Measurements from ENCODE around the gene PSPH. TPM values are rescaled to one million over a fixed set of nuclear protein-coding genes. Genes with fewer than 3 reads are reported as not detected.

Gene PSPH
- total RNA-seq, 1 experiment from 2014 or later: 52.1 TPM

DNA sequence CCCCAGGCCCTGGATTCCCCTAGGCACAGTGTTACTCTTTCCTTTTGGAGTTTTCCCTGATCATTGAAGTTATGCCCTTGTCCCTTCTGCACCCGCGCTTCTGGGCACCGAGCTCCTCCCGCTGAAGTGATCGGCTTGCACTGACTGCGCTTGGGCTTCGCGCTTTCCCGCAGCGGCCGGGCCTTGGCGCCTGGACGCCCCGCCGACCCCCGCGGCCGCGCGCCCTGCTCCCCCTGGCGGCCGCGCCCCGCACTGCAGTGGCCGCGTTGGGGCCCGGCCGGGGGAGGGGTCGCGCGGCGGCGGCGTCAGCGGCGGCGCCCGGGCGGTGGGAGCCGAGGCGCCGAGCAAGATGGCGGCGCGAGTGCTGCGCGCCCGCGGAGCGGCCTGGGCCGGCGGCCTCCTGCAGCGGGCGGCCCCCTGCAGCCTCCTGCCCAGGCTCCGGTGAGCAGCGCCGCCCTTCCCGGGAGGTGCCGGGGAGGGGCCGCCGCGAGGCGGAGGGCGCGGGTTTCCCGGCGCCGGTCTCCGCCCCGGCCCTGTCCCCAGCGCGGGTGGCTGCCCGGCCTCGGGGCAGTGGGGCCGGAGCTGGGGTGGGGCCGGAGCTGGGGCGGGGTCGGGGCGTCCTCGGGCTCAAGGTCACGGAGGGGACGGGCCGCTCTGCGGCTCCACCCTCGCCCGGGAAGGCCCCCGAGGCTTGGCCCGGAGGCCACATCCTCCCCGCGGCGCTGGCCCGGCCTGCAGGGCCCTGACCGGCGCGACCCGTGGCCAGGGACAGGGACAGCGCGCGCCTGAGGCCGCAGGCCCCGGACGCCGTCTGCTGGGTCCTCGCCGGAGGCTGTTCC, 86.8 kb downstream of the PSPH start, which contains the start of gene NIPSNAP2:
TSS of gene NIPSNAP2 (plus strand) at position 325 of the 839 bp plus-strand sequence. CDS start at position 350, 25 bp downstream.
- Histone ChIP-seq H3K9ac (ENCODE audit: extremely low read depth, insufficient read length, low read length) (peak within 1 kb of the TSS; percentile 91), H4K91ac (ENCODE audit: insufficient read length, low read depth, low read length) (no peak within 1 kb of the TSS), H3K14ac (ENCODE audit: insufficient read depth, low read length) (peak within 1 kb of the TSS; percentile 78), H3K56ac (ENCODE audit: insufficient read length, low read depth, low read length) (no peak within 1 kb of the TSS), H2BK12ac (ENCODE audit: insufficient read length, low read depth, low read length) (no peak within 1 kb of the TSS), H3K79me2 (ENCODE audit: insufficient read depth, low read length) (no peaks in the 10 kb centered on the region; the same call in 1 of the 2 replicates), H3K27me3 (ENCODE audit: insufficient read depth, low read length) (peaks cover 3% of the 10 kb centered on the region; the same call in 1 of the 2 replicates), H4K8ac (replicated peaks; ENCODE audit: insufficient read length, low read depth, low read length) (no peak within 1 kb of the TSS), H2BK5ac (ENCODE audit: insufficient read length, low read length) (no peak within 1 kb of the TSS), H4K5ac (ENCODE audit: insufficient read length, low read depth, low read length) (no peak within 1 kb of the TSS), H2BK15ac (ENCODE audit: low read depth, low read length) (no peak within 1 kb of the TSS), H3K27ac (ENCODE audit: insufficient read length, low read depth, low read length) (peak within 1 kb of the TSS; percentile 53), H3K23me2 (ENCODE audit: insufficient read length, low read depth, low read length, poor library complexity, severe bottlenecking) (no peaks in the 10 kb centered on the region), H2AFZ (ENCODE audit: low read length) (no peak within 1 kb of the TSS), H3K18ac (ENCODE audit: insufficient read length, low read depth, low read length) (peak within 1 kb of the TSS; percentile 83), H2BK20ac (ENCODE audit: low read depth, low read length, poor library complexity, severe bottlenecking) (no peak within 1 kb of the TSS), H3T11ph (ENCODE audit: low read length) (no peak within 1 kb of the TSS), H2AK5ac (ENCODE audit: insufficient read length, low read length) (no peak within 1 kb of the TSS), H3K79me1 (ENCODE audit: insufficient read depth, low read depth, low read length, poor library complexity, severe bottlenecking) (no peaks in the 10 kb centered on the region), H2BK120ac (ENCODE audit: low read depth, low read length, poor library complexity, severe bottlenecking) (no peak within 1 kb of the TSS), H3K9me3 (ENCODE audit: control insufficient read depth, low read depth, low read length) (no peaks in the 10 kb centered on the region), H4K20me1 (ENCODE audit: control insufficient read depth, insufficient read depth, insufficient read length) (no peaks in the 10 kb centered on the region), H3K4me1 (ENCODE audit: insufficient read depth, low read length) (no peaks in the 10 kb centered on the region), H3K23ac (ENCODE audit: insufficient read length, low read depth, low read length) (no peak within 1 kb of the TSS), H3K4ac (ENCODE audit: low read depth, low read length) (no peak within 1 kb of the TSS), H3K4me2 (ENCODE audit: insufficient read depth, insufficient read length, low read length) (peak within 1 kb of the TSS; percentile 85)
- TF ChIP-seq, protein P1, sequence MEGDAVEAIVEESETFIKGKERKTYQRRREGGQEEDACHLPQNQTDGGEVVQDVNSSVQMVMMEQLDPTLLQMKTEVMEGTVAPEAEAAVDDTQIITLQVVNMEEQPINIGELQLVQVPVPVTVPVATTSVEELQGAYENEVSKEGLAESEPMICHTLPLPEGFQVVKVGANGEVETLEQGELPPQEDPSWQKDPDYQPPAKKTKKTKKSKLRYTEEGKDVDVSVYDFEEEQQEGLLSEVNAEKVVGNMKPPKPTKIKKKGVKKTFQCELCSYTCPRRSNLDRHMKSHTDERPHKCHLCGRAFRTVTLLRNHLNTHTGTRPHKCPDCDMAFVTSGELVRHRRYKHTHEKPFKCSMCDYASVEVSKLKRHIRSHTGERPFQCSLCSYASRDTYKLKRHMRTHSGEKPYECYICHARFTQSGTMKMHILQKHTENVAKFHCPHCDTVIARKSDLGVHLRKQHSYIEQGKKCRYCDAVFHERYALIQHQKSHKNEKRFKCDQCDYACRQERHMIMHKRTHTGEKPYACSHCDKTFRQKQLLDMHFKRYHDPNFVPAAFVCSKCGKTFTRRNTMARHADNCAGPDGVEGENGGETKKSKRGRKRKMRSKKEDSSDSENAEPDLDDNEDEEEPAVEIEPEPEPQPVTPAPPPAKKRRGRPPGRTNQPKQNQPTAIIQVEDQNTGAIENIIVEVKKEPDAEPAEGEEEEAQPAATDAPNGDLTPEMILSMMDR (conservative IDR thresholded peaks at IDR 0.05): peak; percentile 55; the same call in 2 of the 3 replicates
- H3K4me1 Mint-ChIP-seq: peaks cover 9% of the 10 kb centered on the region in 2 experiments
- H3K27ac Mint-ChIP-seq: peak within 1 kb of the TSS; percentile 31 to 95 (median 70); a peak in 3 of 7 replicates
- peaks cover 0 to 3% of the 10 kb centered on the region in 2 experiments; a peak in 1 of 5 replicates for H3K9me3 Mint-ChIP-seq
- H3K27me3 Mint-ChIP-seq (ENCODE audit: low read depth): peaks cover 30% of the 10 kb centered on the region
- H3K36me3 Mint-ChIP-seq (ENCODE audit: insufficient read depth in 1 of 3, low read depth in 3 of 3): peaks cover 2 to 17% (median 12%) of the 10 kb centered on the region in 3 experiments; a peak in 5 of 7 replicates
- peak within 1 kb of the TSS; percentile 87 to 91 for H3K4me3 Mint-ChIP-seq
- DNase-seq: peak; percentile 72
- WGBS (ENCODE audit: extremely low coverage, insufficient read length, low lambda C conversion rate): no CpG with 5 or more reads among the region's 105 CpGs
